Dedifferentiated amniotic fluid mesenchymal stem cell (primary cell): ENCODE measurements around the gene ERVK3-1.
"Not testable (repeated sequence)": the region's sequence is repeated elsewhere in the genome, so short reads cannot be mapped to it uniquely, and the experiment has no call there.

Experiments used
- DNase-seq: peaks from one replicate; pipeline ENCODE4 v3.0.0-alpha.2; 2016; ENCODE audit errors: extremely low spot score

The ERVK3-1 gene

GRCh38 chr19:58346961-58347929 is 42.1 kb downstream of the ERVK3-1 start:
- DNase-seq: peak; percentile 57

GRCh38 chr19:58348080-58348479 is 42.9 kb downstream of the ERVK3-1 start:
- not testable (repeated sequence) for DNase-seq

- no peak for DNase-seq
Measured at GRCh38 chr19:58349590-58349989, 44.4 kb downstream of the ERVK3-1 start.

GRCh38 chr19:58350001-58350861 is 45.1 kb downstream of the ERVK3-1 start:
- DNase-seq: no peak

- no peak for DNase-seq
Measured at GRCh38 chr19:58350871-58351557, 45.8 kb downstream of the ERVK3-1 start.

- DNase-seq: no peak
Measured at GRCh38 chr19:58351558-58351878, 46.3 kb downstream of the ERVK3-1 start.

GRCh38 chr19:58351990-58352755 is 47.0 kb downstream of the ERVK3-1 start:
- no peak for DNase-seq

GRCh38 chr19:58352760-58353671 is 47.8 kb downstream of the ERVK3-1 start, which contains the start of gene A1BG:
A1BG (minus strand) TSS chr19:58353492; CDS start chr19:58353437, 55 bp downstream.
- DNase-seq: no peak

GRCh38 chr19:58353717-58354477 is 48.7 kb downstream of the ERVK3-1 start:
- DNase-seq: no peak

GRCh38 chr19:58354478-58355030 is 49.4 kb downstream of the ERVK3-1 start:
- DNase-seq: no peak

- DNase-seq: no peak
Measured at GRCh38 chr19:58355215-58355796, 50.1 kb downstream of the ERVK3-1 start.

GRCh38 chr19:58355908-58356765 is 51.0 kb downstream of the ERVK3-1 start:
- no peak for DNase-seq

- no peak for DNase-seq
Measured at GRCh38 chr19:58356766-58357480, 51.7 kb downstream of the ERVK3-1 start.

- DNase-seq: no peak
Measured at GRCh38 chr19:58357481-58358145, 52.4 kb downstream of the ERVK3-1 start.

- DNase-seq: no peak
Measured at GRCh38 chr19:58361900-58362271, 56.7 kb downstream of the ERVK3-1 start.

- DNase-seq: peak; percentile 94
Measured at GRCh38 chr19:58362272-58362994, 57.3 kb downstream of the ERVK3-1 start, which contains the start of gene ZNF497. ZNF497 (minus strand) TSS chr19:58362751; CDS start chr19:58357635, 5,116 bp downstream.
